LNCaP clone FGC (cell line): ENCODE measurements around the gene ALKBH1.

Experiments used
- DNase-seq: peaks from one replicate; pipeline ENCODE4 v3.0.0-alpha.2; 2011; ENCODE audit warnings: low read depth
- H3K4me3 ChIP-seq: 2 replicates; pipeline ENCODE4 v1.5.1; 2011; ENCODE audit warnings: mild to moderate bottlenecking, low read depth, low read length, control low read depth
- CTCF ChIP-seq: IDR thresholded peaks from 2 replicates; pipeline ENCODE4 v1.5.1; 2012; ENCODE audit warnings: mild to moderate bottlenecking; ENCODE audit not compliant: control insufficient read depth, insufficient read depth; ENCODE audit errors: extremely low read depth

The ALKBH1 gene

DNA sequence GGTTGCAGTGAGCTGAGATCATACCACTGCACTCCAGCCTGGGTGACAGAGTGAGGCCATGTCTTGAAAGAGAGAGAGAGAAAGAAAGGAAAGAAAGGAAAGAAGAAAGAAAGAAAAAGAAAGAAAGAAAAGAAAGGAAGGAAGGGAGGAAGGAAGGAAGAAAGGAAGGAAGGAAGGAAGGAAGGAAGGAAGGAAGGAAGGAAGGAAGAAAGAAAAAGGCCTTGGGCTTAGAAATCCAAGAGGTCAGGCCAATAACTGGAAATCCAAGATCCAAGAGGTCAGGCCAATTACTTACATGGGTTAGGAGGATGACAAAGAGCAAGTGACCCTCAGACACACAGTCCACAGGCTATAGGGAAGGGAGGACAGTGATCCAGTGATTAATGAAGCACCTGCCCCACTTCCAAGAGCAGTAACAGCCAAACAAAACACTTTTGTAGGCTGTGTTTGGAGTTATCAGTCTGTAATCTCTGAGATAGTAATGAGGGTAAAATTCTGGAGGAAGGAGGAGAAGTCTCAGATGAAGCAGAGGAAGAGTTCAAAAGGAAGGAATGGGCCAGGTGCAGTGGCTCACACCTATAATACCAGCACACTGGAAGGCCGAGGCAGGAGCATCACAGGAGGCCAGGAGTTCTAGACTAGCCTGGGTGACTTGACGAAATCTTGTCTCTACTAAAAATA, 59.2 kb downstream of the ALKBH1 start:
- DNase-seq, result no peak
- TF ChIP-seq CTCF, result no peak
- no peak overlapping the region for H3K4me3 ChIP-seq

GRCh38 chr14:77647853-77648252, 60.0 kb downstream of the ALKBH1 start:
- TF ChIP-seq CTCF, result no peak
- no peak overlapping the region for H3K4me3 ChIP-seq
- no peak for DNase-seq

GRCh38 chr14:77646907-77647306, 60.9 kb downstream of the ALKBH1 start:
- H3K4me3 ChIP-seq, result no peak overlapping the region
- no peak for TF ChIP-seq CTCF
- DNase-seq, result no peak

- DNase-seq, result no peak
- TF ChIP-seq CTCF, result no peak
- H3K4me3 ChIP-seq, result no peak overlapping the region
Observed at GRCh38 chr14:77645520-77646230, 62.1 kb downstream of the ALKBH1 start.

- no peak for TF ChIP-seq CTCF
- DNase-seq, result no peak
- no peak overlapping the region for H3K4me3 ChIP-seq
Observed at GRCh38 chr14:77642407-77642806, 65.4 kb downstream of the ALKBH1 start.

DNA sequence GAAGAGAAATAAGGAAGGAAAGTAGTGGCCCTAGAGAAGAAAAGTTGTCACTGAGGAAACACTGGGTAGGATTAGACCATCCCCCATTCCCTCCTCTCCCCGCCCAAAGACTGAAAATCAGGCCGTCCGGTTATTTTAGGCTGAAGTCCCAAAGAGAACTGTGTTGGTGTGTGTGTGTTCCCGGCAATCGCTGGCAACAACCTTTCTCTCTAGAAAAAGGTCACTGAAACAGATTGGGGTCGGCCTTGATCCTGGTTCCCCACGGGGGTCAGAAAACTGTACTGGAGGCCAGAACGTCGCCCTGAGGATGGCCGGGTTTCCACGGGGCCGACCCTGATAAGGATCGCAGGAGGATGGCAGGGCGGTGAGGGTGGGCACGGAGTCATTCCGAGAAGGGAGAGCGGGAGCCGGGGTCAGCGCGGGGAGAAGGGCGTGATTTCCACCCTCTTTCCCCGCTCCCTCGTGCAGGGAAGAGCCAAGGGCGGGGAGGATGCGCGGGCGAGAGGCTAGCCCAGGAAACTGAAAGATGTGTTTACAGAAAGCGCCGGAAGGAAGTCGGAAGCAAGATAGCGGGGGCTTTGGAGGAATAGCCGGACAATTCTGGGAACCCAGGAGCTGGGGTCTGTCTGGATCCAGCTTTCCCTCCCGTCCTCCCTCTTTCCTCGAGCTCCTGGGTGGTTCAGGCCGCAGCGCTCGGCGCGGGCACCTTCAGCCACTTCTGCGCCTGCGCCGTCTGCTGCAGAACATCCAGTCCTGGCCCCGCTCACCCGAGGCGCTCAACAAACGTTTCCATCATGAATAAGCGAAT, 66.1 kb downstream of the ALKBH1 start:
- H3K4me3 ChIP-seq, result no peak overlapping the region
- no peak for TF ChIP-seq CTCF
- no peak for DNase-seq
